ENCODE measurements around the gene BCL7B. TPM values are rescaled to one million over a fixed set of nuclear protein-coding genes. Genes with fewer than 3 reads are reported as not detected.
A peak's percentile ranks its signal among the peaks of the same experiment; 100 is the strongest.

Gene BCL7B
- total and polyA plus RNA-seq, 10 of the 15 experiments (the other 5 are each of a cell fraction or from before 2014, with no cell fraction given): 10.9 to 61.8 (median 50.2) TPM

DNA sequence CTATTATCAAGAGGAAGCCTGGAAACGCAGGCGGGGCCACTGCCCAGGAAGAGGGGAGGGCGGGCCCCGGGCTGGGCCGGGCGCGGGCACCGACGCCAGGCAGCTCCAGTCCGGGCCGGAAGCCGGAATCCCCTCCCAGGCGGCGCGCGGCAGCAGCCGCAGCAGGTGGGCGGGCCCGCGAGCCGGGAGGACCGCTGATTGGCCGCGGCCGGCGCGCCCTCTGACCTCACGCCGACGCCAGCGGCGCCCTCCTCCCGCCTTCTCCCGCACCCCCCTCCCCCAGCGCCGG, 438 bp downstream of the BCL7B start (continued):
- TF ChIP-seq, protein P1, sequence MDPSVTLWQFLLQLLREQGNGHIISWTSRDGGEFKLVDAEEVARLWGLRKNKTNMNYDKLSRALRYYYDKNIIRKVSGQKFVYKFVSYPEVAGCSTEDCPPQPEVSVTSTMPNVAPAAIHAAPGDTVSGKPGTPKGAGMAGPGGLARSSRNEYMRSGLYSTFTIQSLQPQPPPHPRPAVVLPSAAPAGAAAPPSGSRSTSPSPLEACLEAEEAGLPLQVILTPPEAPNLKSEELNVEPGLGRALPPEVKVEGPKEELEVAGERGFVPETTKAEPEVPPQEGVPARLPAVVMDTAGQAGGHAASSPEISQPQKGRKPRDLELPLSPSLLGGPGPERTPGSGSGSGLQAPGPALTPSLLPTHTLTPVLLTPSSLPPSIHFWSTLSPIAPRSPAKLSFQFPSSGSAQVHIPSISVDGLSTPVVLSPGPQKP (IDR thresholded peaks at IDR 0.05; ENCODE audit: low read depth, low read length): no peak; the same call in 1 of the 2 replicates
- TF ChIP-seq TARDBP (IDR thresholded peaks at IDR 0.05; ENCODE audit: borderline replicate concordance): no peak
- TF ChIP-seq, protein P2, sequence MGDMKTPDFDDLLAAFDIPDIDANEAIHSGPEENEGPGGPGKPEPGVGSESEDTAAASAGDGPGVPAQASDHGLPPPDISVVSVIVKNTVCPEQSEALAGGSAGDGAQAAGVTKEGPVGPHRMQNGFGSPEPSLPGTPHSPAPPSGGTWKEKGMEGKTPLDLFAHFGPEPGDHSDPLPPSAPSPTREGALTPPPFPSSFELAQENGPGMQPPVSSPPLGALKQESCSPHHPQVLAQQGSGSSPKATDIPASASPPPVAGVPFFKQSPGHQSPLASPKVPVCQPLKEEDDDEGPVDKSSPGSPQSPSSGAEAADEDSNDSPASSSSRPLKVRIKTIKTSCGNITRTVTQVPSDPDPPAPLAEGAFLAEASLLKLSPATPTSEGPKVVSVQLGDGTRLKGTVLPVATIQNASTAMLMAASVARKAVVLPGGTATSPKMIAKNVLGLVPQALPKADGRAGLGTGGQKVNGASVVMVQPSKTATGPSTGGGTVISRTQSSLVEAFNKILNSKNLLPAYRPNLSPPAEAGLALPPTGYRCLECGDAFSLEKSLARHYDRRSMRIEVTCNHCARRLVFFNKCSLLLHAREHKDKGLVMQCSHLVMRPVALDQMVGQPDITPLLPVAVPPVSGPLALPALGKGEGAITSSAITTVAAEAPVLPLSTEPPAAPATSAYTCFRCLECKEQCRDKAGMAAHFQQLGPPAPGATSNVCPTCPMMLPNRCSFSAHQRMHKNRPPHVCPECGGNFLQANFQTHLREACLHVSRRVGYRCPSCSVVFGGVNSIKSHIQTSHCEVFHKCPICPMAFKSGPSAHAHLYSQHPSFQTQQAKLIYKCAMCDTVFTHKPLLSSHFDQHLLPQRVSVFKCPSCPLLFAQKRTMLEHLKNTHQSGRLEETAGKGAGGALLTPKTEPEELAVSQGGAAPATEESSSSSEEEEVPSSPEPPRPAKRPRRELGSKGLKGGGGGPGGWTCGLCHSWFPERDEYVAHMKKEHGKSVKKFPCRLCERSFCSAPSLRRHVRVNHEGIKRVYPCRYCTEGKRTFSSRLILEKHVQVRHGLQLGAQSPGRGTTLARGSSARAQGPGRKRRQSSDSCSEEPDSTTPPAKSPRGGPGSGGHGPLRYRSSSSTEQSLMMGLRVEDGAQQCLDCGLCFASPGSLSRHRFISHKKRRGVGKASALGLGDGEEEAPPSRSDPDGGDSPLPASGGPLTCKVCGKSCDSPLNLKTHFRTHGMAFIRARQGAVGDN (IDR thresholded peaks at IDR 0.05): 0 out of 2 replicates have a peak, but pooled peaks have one; percentile 11
- no peak for TF ChIP-seq IRF5 (IDR thresholded peaks at IDR 0.05; ENCODE audit: borderline replicate concordance)
- TF ChIP-seq NRF1 (conservative IDR thresholded peaks at IDR 0.05; ENCODE audit: low read depth, low read length): no peak
- TF ChIP-seq SUZ12 (IDR thresholded peaks at IDR 0.05; ENCODE audit: unreplicated experiment): no peak
- TF ChIP-seq ZNF207 (IDR thresholded peaks at IDR 0.05; ENCODE audit: borderline replicate concordance): no peak
- TF ChIP-seq BCL11A (IDR thresholded peaks at IDR 0.05; ENCODE audit: low read depth, low read length): no peak
- TF ChIP-seq CREB1 (IDR thresholded peaks at IDR 0.05; ENCODE audit: low read depth): peak; percentile 88
- TF ChIP-seq ZNF592 (IDR thresholded peaks at IDR 0.05): no peak
- no peak for TF ChIP-seq ESRRA (IDR thresholded peaks at IDR 0.05; ENCODE audit: low read length)
- no peak for TF ChIP-seq RAD21 (IDR thresholded peaks at IDR 0.05; ENCODE audit: insufficient read depth, low read depth, low read length)
- no peak for TF ChIP-seq ZNF622 (IDR thresholded peaks at IDR 0.05)
- TF ChIP-seq, protein P3, sequence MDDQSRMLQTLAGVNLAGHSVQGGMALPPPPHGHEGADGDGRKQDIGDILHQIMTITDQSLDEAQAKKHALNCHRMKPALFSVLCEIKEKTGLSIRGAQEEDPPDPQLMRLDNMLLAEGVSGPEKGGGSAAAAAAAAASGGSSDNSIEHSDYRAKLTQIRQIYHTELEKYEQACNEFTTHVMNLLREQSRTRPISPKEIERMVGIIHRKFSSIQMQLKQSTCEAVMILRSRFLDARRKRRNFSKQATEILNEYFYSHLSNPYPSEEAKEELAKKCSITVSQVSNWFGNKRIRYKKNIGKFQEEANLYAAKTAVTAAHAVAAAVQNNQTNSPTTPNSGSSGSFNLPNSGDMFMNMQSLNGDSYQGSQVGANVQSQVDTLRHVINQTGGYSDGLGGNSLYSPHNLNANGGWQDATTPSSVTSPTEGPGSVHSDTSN (IDR thresholded peaks at IDR 0.05; ENCODE audit: insufficient replicate concordance, low read depth, low read length): no peak
- TF ChIP-seq, protein P4, sequence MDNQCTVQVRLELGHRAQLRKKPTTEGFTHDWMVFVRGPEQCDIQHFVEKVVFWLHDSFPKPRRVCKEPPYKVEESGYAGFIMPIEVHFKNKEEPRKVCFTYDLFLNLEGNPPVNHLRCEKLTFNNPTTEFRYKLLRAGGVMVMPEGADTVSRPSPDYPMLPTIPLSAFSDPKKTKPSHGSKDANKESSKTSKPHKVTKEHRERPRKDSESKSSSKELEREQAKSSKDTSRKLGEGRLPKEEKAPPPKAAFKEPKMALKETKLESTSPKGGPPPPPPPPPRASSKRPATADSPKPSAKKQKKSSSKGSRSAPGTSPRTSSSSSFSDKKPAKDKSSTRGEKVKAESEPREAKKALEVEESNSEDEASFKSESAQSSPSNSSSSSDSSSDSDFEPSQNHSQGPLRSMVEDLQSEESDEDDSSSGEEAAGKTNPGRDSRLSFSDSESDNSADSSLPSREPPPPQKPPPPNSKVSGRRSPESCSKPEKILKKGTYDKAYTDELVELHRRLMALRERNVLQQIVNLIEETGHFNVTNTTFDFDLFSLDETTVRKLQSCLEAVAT (IDR thresholded peaks at IDR 0.05): no peak
- TF ChIP-seq POU2F2 (IDR thresholded peaks at IDR 0.05; ENCODE audit: borderline replicate concordance, low read depth, low read length): no peak
- TF ChIP-seq RAD51 (IDR thresholded peaks at IDR 0.05): no peak
- no peak for TF ChIP-seq MXI1 (IDR thresholded peaks at IDR 0.05; ENCODE audit: low read depth, low read length)
